Middle frontal gyrus (tissue), 1 donor: ENCODE data around the gene LDLRAD2.

Experiments
- DNase-seq: peaks from one replicate; pipeline ENCODE4 v3.0.0-alpha.2; 2015; ENCODE audit warnings: low spot score; ENCODE audit errors: extremely low spot score

Gene LDLRAD2

DNA sequence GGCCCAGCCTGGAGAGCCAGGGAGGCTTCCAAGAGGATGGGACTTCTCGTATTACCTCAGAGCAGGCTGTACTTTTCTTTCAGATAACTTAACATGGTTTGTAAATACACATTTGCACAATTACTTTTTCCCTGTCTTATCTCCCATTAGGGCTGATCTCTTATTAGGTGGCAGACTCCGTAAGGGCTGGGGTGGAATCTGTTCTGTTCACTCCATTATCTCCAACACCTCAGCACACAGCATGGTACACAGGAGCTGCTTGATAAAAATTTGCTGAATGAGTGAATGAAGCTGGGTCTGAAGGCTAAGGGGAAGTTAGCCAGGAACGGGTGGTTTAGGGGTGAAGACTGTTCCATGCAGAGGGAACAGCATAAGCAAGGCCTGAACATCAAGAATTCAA is 48.9 kb downstream of the LDLRAD2 start:
- DNase-seq = no peak

DNA sequence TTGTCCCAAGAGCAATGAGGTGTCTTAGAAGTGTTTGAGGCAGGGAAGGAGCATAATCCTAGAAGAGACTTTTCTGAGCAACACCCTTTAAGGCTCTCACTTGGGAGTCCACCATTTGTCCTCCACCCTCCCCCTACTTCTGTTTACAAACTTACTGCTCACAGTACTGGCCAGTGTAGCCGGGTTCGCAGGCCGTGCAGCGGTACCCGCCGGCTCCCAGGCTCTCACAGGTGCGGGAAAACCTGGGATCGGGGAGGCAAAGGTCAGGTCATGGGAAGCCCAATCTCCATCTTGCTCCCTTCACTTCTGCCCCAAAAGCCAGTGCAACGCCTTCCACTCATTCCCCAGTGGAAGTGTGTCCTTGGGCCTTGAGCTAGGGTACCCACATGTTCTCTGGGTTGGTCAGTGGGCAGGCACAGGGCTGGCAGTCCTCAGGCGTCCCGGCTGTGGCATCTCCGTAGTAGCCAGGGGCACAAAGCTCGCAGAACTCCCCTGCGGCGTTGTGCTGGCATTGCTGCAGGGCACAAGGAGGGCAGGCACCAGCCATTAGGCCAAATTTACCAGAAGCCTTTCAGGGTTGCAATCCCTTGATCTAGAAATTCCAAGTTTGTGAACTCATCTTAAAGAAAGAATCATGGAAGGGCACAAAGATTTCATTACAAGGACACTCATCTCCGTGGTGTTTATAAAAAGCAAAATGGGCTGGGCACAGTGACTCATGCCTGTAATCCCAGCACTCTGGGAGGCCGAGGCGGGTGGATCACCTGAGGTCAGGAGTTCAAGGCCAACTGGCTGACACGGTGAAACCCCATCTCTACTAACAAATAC is 49.8 kb downstream of the LDLRAD2 start:
- DNase-seq = no peak

DNA sequence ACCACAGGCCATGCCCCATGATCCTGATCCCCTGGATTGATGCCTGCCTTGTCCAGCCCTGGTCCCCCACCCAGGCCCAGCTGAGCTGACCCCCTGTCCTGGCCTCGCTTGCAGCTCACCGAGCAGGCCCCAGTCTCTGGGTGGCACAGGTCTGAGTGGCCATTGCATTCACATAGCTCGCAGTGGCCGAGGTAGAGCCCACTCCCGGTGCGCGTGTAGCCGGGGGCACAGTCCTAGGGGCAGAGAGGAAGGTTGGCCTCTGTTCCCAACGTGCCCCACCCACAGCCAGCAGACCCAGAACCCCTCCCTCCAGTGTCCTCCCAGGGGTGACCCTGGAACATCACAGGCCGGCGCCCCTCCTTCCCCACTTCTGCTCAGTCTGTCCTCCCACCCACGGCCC is 51.9 kb downstream of the LDLRAD2 start:
- no peak for DNase-seq

DNA sequence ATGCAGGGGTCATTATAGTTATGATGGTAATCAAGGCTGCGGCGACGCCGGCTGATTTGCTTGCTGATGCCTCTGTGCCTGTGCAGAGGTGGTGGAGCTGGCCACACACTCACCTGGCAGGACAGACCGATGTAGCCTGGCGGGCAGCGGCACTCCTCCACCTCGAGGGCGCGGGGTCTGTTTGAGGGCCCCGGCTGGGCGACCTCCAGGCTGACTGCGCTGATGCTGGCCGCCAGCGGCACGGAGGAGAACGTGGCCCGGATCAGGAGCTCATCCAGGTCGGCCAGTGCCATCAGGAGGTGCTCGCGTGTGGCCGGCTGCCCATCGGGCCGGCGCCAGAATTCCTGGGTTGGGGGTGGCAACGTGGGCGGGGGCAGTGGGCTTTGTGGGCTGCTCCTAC is 52.7 kb downstream of the LDLRAD2 start:
- no peak for DNase-seq

DNA sequence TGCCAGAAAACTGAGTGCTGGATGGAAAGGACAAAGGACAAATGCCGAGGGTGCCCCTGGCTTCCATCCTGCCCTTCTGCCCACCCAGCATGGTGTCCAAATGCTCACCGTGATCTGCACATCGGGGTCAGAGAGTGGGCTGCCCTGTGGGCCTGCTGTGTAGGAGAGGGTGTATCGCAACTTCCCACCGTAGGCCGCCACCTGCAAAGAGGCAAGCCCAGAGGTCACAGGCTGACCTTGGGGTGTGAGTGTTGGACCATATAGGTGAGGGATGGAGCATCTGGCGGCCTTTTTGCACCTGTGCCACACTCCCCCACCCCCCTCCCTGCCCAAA is 53.5 kb downstream of the LDLRAD2 start:
- DNase-seq = no peak

DNA sequence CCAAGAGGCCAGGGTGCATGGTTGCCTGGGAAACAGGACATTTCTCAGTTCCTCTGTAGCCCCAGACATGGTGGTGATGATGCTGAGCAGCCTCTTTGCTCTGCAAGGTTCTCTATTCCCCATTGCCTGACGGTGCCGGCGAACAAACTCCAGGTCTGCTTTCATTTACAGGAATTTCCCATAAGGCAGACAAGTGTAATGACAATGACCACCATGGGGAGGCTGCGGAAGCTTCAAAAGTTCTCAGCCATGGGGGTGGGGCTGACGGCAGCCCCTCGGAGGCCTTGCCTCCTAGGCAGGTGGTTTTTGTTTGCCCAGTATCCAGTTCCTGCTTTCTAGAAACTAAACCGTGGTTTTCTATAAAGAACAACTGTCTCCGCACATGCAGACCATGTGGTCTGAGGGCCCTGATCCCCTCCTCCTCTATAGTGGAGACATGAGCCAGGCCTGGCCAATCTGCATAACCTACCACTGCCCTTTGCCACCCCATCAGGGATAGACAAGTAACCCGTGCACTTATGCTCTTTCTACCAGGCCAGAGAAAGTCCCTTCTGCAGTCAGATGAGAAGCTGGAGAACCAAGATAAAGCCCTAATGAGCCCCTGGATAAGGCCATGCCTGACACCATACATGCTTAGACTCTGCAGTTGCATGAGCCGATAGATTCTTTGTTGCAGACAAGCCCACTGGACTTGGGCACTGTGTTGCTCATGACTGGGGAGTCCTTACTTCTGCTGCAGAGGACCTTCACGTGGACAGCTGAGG is 54.1 kb downstream of the LDLRAD2 start:
- no peak for DNase-seq

DNA sequence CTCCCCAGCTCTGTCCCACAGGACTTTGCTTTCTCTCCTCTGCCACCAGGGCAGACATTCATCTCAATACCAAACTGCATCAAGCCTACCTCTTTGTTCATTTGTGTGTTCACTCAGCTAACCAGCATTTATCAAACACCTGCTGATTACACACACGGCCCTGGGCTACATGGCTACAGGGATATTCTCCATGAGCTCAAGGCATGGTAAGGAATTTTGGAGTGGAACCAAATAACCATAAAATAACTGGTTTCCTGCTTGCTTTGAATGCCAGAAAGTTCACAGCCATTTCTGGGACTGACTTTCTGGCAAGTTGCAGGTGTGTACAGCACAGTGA is 54.6 kb downstream of the LDLRAD2 start:
- no peak for DNase-seq

DNA sequence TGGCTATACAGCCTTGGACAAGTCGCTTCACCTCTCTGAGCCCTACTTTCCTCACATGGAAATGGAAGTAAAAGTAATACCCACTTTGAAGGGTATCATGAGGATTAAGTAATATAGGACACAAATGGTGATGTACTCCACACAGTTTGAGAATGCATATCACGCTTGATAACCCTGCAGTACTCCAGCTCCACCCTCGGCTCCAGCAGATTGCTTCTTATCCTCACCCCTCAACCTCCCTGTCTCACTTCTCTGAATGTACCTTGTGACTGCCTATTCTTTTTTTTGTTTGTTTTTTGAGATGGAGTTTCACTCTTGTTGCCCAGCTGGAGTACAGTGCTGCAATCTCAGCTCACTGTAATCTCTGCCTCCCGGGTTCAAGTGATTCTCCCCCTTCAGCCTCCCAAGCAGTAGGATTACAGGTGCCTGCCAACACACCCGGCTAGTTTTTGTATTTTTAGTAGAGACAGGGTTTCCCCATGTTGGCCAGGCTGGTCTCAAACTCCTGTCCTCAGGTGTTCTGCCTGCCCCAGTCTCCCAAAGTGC is 55.5 kb downstream of the LDLRAD2 start:
- DNase-seq = no peak

DNA sequence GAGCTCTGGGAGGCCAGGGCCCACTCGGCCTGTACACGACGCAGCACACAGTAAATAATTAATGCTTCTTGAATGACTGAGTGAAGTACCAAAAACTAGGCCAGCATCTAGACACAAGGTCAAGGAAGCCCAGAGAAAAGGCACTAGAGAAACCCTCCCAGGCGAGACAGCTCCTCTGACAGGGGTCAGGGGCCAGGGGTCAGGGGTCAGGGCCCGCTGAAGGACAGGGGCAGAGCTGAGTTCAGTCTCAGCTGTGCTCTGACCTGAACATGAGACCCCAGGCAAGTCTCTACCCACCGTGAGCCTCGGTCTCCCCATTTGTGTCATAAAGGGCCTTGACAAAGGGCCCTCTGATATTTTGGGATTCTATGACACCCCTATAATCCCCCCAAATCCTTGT is 56.4 kb downstream of the LDLRAD2 start:
- DNase-seq = no peak

DNA sequence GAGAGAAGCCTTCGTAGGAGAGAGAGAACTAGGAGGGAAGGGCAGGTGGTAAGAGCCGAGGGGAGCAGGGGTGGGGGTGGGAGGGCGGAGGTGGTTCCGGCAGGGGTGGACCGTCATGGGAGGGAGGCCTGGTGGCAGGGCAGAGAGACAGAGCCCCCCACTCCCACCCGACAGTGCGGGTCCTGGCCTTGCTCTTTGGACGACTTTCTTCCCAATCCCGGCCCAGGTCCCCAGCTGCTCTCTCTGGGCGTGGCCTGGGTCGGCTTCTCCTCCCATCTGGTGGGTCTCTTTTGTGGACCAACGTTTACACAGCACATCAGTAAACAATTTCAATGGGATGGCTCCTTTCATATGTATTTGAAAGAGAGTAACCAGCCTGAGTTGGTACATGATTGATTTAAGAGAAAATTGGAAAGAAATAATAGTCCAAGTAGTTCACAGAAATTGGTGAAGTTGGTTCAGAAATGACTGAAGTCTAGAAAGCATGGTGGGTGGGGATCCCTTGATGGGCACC is 56.9 kb downstream of the LDLRAD2 start:
- no peak for DNase-seq

DNA sequence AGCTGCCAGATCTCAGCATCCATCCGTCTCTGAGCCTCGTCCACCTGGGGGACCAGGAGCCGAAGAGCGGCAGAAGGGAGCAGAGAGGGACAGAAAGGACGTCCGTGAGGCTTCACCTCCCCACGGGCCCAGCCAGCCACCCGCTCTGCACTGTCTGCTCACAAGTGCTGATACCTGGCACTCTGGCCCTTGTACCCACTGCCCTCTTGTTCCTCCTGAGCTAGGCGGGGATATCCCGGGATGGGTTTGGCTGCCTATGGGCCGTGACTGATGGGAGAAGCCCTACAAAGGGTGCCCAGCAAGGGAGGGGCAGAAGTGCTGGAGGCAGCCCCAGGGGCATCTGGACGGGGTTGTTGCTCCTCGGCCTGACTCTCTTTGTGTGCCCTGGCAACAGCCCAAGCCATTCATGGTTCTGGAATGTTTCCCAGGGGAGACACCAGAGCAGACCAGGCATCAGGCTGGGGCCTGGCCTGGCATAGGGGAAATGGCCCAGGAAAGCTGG is 57.6 kb downstream of the LDLRAD2 start:
- DNase-seq = peak; percentile 22

DNA sequence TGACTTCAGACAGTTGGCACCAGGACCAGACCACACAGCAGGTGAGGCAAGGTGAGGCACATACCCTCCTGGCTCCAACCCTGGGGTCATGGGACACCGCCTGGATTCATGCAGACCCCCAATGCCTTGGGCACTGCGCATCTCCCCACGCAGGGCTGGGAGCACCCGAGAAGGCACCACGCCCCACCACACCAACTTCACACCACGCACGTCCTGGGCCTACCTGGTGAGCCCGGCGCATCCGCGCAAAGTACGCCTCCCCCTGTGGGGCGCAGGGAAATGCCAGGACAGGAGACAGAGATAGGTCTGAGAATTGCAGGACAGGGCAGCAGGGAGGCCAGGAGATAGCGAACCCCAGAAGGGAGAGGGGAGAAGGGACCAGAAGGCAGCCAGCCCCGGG is 58.5 kb downstream of the LDLRAD2 start:
- no peak for DNase-seq

DNA sequence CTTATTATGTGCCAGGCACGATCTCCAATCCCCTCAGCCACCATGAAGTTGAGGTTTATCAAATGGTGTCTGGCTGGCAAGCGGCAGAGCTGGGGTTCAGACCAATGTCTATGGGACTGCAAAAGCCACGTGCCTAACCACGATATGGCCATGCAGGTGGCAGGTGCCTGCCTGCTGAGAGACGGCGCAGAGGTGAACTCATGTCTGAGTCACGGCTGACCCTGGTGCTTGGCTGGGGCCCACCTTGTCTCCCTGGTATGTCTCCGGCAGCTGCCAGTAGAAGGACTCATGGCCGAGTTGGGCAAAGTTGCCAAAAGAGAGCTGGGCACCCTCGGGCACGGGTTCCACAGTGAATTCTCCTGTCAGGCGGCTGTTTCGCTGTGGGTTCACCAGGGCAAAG is 59.9 kb downstream of the LDLRAD2 start:
- DNase-seq = no peak

DNA sequence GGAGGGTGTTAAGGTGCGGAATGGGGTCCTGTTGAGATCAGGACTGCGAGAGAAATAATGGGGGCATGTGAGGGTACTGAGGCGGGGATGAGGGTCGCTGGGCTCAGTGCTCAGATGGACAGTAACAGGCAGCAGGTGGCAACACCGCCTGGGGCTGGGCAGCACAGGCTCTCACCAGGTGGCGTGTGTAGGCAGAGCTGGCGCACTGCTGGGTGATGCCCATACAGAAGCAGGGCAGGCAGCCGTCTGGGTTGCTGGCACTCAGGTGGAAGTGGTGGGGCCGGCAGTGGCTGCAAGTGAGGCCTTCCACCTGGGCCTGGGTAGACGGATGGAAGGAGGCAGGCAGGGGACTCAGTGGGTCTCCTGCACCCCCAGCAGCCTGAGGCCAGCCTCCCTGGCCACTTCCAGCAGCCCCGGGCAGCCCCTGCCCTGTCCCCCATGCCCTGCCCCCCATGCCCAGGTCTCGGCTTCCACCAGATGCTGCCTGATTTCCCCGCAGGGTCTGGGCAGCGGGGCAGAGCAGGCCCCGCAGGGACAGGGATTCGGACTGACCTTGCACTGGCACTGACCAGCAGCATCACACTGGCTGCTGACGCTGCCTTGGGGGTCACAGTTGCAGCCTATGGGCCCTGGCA is 60.5 kb downstream of the LDLRAD2 start:
- DNase-seq = no peak

DNA sequence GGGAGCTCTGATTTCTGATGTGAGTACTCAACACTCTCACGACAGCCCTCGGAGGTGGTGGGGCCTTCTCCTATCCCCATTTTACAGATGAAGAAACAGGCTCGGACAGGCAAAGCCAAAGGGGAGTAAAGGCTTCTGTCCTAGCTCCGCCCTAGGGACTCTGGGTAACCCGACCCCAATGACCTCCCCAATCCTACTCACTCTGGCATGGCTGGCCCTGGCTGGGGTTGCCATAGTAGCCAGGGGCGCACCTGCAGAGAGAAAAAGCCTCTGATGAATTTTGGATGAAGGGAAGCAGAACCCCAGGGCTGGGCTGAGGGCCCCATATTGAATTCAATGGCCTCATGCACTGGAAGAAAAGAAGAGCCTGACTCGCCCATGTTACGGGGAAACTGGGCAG is 61.1 kb downstream of the LDLRAD2 start:
- no peak for DNase-seq

DNA sequence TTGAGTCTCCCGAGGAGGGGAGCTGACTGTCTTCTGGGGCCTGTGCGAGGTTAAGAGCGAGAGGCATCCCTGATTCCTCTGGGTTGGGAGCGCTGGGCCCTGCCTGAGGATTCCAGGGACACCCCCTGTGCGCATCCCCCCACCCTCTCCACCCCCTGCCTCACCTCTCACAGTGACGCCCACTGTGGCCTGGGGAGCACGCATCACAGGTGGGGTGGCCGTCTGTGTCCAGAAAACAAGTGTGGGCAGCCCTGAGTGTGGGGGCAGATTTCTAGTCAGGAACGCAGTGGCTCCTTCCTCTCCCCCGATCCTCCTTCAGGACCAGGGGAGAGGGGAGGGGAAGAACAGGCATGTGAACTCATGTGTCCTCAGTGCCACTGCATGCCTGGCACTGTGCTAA is 61.7 kb downstream of the LDLRAD2 start:
- no peak for DNase-seq

DNA sequence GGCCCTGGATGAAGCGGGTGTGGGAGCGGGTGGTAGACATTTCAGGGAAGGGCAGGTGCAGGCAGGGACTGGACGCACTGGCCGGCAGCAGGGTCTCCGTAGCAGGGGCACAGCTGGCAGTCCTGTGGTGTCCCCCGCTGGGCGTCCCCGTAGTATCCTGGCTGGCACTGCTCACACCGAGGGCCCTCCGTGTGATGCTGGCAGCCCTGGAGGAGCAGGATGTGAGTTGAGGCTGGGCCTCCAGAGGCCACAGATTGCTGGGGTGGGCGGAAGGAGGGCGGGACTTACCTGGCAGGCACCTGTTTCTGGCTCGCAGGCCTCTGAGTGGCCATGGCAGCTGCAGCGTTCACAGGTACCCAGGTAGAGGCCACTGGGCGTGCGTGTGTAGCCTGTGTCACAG is 62.3 kb downstream of the LDLRAD2 start:
- no peak for DNase-seq
